NCI-H510A (cell line): ENCODE results near the gene DMD.

Experiments
- DNase-seq: peaks from one replicate; lab custom pipeline; 2025; lab: John Stamatoyannopoulos, UW

DMD gene

DNA sequence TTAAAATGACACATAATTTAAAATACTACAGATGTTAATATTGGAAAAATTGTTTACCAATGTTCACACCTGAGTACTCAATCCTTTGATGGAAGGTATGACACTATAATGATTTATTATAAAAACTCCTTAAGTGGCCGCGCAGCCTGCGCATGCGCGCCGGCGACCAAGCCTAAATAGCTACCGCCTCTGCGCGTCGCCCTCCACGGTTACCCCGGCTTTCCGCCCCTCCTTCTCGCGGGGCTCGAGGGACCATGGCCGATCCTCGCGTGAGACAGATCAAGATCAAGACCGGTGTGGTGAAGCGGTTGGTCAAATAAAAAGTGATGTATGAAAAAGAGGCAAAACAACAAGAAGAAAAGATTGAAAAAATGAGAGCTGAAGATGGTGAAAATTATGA lies 170.2 kb downstream of the DMD start:
- no peak for DNase-seq

DNA sequence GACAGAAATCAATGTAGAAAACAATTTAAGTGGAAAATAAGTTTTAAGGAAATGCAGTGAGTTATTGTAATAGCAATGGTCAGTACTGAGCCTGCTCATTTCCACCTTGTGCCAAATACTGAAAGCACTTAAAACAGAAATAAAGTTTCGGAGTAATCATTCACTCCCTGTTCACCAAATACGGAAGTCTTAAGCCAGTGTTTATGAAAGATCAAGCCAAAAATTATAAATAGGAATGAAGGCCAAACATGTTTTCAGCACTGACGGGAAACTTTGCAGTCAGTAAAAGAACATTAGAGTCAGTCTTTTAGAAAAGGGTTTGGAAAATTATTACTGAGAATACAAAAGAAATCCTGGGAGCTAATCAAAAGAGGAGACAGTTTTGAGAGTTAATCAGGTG lies 178.6 kb downstream of the DMD start:
- no peak for DNase-seq

DNA sequence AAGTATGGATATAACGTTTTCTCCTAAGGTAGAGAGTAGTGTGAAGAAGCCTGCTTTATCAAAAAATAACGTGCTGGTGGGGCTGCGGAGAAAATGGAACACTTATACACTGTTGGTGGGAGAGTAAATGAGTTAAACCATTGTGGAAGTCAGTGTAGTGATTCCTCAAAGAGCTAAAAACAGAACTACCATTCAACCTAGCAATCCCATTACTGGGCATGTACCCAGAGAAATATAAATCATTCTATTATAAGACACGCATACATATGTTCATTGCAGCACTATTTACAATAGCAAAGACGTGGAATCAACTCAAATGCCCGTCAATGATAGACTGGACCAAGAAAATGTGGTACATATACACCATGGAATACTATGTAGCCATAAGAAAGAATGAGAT lies 196.4 kb downstream of the DMD start:
- no peak for DNase-seq

DNA sequence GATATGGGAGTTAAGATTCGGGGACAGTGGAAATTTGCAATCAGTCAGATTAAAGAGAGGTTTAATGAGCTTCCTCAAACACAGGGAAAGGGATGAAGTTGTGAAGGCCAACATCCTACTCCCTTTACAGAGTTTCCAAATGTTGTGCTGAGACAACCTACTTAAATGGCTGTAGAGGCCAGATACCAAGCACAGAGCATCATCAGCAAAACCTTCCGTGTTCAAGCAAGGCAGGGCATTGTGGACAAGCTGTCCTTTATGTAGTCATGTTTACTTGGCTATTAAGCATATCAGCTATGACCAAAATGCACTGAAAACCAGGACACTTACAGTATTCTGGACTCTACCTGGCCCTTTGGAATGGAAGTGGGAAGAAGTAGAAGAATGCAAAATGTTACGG lies 197.3 kb downstream of the DMD start:
- DNase-seq = no peak

DNA sequence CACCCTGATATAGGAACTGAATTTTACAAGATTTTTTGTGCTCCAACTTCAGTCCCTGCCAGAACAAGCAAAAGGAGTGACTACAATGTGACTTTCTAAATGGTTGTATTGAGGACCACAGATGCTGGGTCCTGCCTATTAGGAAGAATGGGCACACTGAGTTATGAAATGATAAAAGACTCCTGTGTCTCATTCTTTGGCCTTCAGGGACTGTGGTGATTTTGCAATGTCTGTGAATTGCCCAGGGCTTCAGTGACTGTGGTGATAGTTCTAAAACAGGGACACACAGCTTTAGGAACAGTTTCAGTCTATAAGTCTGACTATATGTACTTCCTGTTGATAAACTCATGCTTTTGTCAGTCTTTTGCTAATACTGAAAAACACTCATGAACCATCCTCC lies 210.2 kb downstream of the DMD start:
- no peak for DNase-seq

DNA sequence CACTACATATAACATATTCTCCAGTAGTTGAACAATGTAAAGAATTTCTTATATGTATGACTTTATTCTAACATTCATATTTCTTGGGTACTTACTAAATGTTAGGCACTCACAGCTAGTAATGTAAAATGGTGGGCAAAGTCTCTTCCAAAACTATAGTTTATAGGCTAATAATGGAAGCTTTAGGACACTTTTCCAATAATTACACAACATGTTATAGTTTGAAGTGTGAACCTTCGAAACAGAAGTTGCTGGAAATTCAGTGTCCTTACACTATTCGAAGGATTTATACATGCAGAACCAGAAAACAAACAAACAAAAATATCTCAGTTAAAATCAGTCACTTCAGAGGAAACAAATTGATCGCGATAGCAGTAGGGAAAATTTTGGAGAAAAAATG lies 212.6 kb downstream of the DMD start:
- DNase-seq = no peak

DNA sequence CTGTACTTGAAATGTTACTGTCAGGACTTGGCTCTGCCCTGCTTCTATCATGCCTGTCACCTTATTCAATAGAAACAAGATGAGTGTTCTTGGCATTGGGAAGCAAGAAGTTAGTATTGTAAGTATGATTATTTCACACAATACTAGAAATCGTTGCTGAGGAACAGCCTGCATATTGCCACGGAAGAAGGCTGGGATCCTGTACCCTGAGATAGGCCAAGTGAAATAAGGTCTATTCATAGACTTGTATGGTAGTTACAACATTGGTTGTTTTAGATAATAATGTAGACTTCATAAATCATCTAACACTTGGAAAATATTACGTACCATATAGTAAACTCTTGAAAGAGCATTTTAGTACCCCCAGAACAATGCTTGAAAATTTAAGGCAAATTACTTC lies 215.9 kb downstream of the DMD start:
- DNase-seq = no peak

DNA sequence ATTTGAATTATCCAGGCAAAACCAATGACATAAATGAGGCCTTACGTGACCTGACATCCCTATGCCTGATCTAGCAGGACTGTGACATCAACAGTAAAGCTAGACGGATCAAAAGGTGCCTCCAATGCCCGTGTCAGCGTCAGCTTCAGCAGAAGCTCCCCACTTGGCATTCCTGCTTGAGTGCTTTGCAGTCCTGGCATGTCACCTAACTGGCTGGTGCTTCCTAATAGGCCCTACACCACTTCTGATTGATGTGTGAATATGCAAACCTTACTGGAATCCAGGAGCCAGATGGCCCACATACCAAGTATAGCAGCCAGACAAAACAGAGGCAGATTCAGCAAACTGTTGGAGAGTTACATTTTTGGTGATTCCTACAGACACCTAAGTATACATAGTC lies 224.2 kb downstream of the DMD start:
- DNase-seq = no peak

DNA sequence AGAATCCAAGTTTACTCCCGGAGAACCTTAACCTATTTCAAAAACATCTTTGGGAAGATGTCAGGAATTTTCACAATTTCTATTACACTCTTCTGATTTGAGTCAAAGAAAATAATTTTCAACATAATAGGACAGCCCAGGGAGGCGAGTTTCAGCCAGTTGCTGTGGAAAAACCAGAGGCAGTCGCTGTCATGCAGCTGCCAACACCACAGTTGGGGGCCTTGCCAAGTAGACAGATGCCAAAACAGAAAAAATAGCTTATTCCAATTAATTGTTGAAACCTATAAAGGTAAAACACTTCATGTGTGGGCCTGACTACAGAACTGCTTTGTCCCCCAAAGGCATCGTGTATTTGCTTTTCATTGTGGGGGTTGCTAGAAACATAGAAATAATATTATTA lies 225.8 kb downstream of the DMD start:
- no peak for DNase-seq

DNA sequence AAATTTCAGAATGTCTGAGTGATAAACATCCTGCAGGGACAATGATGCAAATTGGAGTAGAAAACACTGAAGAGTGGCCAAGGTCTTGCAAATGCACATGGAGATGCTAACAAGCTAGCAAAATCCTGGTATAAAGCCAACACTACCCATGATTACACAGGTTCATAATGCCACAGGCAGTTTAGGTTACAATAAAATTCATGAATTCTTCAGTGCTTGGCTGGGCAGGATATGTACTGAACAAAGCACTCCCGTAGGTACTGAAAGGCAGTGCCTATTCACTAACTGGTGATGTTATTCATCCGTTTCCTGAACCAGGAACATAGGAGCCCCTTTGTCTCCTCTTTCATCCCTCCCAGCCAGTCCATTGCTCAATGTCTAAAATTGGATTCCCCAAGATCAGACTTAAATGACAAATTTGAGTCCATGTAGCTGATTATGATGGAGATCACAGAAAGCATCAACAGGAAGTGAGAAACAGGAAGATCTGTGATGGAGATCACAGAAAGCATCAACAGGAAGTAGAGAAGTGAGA lies 244.5 kb downstream of the DMD start:
- no peak for DNase-seq

DNA sequence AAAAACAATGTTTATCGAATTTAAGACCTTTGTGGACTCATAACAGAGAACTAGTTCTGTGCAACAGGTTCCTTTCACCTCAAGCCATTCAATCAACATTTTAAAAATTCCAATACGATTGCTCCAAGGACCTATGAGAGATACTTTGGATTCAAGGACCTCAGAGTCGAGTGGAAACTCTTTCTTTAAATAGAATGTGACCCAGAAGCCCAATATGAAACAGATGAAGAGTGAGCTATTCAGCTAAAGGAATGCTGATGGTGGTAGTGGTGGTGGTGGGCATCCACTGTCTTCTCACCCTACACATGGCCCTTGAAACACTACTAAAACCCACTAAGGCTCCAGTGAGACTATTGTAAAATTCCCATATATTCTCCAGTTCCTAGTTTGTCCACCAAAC lies 257.2 kb downstream of the DMD start:
- DNase-seq = no peak

DNA sequence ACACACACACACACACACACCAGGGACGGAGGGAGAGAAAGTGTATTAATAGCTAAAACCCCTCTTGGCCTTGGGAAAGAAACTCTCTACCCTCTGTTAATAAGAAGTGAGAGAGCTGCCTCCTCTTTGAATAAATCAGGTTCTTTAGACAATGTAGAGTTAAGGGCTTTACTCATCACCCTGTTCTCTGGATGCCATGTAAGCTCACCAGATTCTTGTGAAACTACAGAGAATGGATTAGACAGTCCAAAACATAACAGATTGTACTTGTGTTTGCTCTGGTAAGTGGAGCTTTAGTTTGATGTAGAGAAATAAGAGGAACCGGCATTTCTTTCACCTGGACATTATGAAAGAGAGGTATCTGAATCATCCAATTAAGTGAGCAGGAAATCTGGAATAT lies 263.2 kb downstream of the DMD start:
- no peak for DNase-seq

DNA sequence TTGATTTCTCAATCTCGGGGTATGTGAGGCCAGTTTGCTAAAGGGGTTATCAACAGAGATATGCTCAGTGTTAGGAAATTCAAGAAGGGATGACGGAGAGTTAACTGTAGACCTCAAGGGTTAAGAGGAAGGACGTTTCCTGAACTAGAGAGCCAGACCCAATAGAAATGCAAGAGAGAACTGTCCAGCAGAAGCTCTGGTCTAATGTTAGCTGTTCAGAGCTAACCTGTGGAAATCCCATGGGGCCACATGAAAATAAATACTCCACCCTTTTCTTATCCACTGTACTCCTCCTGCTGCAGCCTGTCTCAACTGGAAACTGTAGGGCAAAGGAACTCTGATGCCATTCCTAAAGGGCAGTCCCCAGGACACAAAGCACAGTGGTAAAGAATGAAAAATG lies 274.3 kb downstream of the DMD start:
- no peak for DNase-seq

DNA sequence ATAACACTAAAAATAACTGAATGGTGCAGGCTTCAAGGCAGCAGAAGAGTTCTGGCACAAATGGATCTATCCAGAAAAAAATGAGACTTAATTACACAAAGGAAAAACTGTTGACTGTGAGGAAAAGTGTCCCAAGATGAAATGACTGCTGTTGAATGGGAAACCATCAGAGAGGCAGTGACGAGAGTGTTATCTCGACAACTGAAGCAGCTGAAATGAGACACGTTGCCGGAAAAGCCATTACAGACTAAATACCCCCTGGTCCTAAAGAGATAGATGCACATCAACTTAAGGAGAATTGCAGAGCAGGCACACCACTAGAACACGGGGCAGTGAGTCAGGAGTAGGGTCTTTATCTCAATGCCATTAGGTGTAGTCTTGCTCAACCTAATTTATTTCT lies 277.8 kb downstream of the DMD start:
- DNase-seq = no peak

DNA sequence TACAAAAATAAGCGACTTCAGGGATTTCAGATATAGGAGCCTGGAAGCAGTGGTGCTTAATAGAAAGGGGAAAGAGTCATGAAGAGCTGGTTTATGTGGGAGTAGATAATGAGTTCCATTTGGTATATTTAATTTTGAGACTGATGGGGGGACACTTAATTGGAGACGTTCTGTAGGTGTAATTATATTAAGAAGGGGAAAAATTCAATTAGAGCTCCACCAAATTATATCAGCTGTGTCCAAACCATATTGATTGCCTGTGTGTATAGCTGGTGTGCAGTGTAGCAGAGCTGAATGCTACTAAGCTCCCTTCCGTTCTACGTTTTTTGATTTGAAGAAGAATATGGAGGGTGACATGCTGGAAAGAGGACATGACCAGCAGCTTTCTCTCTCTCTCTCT lies 282.3 kb downstream of the DMD start:
- DNase-seq = no peak

DNA sequence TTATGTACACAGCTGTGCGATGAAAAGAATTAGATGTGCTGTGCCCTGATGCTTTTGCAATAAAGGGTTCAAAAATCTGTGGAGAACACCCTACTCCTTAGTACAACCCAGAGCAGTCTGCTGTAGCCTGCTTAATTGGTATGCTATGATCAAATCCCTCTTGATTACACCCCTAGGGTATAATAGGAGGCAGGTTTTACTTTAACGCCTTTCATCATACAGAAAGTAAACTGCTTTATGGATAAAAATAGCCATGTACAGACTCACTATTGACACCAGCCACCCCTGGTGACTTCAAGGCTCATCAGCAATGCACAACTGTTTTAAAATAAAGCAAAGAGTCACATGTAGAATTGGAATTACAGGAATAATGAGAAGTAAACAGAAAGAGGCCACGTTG lies 315.3 kb downstream of the DMD start:
- no peak for DNase-seq

DNA sequence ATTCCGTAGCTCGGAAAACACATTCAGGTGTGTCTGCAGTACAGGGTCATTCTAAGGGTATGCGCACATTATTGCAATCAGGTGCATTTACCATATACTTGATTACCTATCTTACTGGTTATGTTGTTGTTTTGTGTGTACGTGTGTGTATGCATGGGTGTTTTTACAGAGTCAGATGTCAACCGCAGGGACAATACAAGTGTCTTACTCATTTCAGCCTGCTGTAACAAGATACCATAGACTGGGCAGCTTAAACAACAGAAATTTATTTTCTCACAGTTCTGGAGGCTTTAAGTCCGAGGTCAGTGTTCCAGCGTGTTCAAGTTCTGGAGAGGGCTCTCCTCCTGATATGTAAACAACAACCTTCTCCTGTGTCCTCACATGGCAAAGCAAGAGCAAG lies 316.7 kb downstream of the DMD start:
- DNase-seq = peak; percentile 22

DNA sequence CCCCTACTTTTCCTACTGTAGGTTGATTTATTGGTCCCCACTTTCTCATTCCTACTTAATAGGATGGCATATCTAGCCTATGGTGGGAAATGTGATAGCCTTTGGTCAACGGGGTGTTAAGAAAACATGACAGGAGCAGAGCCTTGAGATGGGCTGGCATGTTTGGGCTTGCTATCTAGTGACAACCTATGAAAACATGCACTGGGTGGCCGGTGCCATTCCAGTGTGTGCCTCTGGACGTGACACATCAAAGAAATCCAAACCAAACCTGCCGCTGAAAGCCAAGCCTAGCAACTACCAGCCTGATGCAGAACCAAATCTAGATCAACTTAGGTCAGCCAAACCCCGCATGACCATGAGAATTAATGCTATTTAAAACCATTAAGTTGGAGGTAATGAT lies 317.6 kb downstream of the DMD start:
- DNase-seq = peak; percentile 15

DNA sequence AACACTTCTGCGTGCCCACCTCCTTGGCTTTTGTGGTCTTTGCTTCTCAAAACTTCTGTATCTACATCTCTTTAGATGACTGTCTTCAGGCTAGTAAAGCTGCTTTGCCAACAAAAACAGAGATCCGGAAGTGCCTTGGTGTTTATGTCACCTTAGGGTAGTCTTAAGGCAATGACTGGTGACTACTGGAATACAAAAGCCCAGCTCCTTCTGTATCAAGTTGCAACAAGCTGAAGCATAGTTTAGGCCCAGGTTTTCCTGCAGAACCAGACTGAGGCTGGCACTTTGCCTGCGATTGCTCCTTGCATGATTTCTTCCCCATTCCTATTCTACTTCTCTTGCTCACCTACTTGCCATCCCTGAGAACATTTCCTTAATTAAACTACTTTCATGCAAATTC lies 333.8 kb downstream of the DMD start:
- no peak for DNase-seq

DNA sequence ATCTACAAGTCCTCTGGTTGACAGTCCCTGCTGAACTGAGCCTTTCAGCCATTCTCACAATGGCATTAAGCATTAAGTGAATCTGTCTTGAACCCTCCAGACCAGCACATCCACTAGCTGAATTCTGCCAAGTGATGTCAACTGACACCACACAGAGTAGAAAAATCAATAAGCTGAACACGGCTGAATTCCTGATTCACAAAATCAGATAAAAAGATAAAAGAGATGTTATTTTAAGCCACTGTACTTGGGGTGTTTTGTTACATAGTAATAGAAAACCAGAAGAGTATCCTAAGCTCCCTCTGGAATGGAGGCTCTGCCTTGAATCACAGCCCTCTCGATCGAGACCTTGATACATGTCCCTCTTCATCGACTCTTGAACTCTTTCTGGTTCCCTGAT lies 336.5 kb downstream of the DMD start:
- no peak for DNase-seq

DNA sequence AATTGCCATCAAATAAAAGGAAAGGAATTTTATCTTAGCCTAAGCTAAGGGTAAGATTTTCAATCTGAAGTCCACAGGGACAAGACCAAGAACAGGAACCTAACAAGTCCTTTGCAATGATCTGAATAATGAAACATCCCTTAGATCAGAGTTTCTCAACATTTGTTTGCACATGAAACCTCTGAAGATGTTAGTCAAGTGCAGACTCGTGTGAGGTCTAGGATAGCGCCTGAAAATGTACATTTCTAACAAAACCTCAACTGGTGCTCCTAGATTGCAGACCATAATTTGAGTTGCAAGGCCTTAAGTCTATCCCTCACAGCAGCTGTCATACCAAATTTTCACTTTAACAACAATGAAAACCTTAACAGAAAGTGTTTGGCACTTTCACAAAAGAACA lies 337.6 kb downstream of the DMD start:
- DNase-seq = no peak

DNA sequence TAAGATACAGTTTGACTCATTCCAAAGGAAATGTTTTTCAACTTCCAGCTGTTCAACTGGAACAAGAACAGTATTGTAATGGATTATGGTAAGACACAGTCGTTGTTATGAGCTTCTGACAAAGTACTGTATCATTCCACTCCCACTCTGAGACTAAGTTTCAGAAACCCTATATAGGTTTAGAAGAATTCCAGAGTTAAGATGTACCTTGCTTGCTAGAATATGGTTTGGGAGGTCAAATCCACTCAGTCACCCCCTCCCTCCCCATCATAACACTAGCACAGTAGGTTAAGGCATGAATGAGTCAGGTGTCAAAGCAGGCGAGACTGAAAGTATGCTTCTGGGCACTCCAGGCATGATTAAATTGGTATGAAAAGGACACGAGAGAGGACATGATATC lies 339.7 kb downstream of the DMD start:
- DNase-seq = no peak

DNA sequence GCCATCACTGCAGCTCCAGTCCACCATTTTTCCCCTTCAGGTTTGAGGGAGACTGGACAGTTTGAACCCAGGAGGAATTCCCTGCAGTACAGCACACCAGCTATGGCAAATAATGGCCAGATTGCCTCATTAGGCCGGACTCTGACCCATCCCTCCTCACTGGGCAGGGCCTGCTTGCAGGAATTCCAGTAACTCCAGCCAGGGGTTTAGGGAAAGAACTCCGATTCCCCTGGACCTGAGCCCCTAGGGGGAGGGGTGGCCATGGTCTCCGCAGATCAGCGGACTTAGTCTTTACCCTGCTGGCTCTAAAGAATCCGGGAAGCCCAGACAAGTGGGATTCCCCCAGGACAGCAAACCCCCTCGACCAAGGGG lies 342.8 kb downstream of the DMD start:
- DNase-seq = no peak

DNA sequence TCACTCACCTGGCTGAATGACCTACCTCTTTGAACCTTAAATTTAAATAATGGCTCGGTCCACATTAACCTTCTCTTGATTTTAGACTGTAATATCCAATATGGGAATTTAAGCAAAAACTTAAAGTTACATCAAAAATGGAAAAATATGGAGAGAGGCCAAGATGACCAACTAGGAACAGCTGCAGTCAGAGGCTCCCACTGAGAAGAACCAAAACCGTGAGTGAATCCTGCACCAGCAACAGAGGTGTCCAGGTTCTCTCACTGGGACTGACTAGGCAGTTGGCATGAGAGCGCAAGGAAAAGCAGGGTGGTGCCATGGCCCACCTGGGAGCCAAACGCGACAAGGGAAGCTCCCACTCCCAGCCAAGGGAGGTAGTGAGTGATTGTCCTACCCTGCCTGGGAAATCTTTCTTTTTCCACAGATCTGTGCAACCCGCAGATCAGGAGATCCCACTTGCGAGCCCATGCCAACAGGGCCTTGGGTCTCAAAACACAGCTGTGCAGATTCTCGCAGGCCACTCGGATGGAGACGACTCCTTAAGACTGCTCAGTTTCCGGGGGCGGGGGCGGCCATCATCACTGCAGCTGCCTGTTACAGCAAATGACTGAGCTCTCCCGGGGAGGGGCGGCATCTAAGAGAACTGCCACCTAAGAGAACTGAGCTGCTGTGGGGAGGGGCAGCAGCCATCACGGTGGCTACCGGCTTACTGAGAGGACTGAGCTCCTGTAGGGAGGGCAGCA lies 343.4 kb downstream of the DMD start:
- no peak for DNase-seq

DNA sequence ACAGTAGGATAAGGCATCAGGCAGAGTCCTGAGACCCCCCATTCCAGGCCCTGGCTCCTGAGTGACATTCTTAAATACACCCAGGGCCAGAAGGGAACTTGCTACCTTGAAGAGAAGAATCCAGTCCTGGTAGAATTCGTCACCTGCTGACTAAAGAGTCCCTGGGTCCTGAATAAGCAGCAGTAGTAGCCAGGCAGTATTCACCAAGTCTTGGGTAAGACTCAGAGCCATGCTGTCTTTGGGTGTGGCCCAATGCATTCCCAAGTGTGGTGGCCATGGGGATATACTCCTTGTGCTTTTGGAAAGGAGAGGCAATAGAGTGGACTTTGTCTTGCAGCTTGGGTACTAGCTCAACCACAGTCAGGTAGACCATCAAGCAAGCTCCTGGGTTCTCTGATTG lies 359.1 kb downstream of the DMD start:
- DNase-seq = no peak
